K562 (cell line): Measurements from ENCODE around the gene COL4A2. TPM values are rescaled to one million over a fixed set of nuclear protein-coding genes. Genes with fewer than 3 reads are reported as not detected.

Source experiments
- ATAC-seq: fragments of 200-7000 bp; cut with Tn5 transposase; 3 replicates; pipeline ENCODE4 v1.9.1; 2020; ENCODE audit warnings: moderate library complexity
- BruUV-seq: library from RNA; stranded (reverse); fragments of 400-500 nt; replicated peaks from 2 replicates; lab custom pipeline; 2021; lab: Mats Ljungman, UMichigan
- CTCF ChIA-PET: fragments of 300-600 bp; formaldehyde crosslinking; extraction: SDS; loops from one replicate; lab custom pipeline; 2021; ENCODE audit warnings: low intra/inter-chr PET ratio; lab: Yijun Ruan, JAX
- POLR2A ChIA-PET: fragments of 300-600, 350-650 bp; sonication (Branson Sonifier 250); formaldehyde crosslinking; extraction: SDS; loops from one replicate; lab custom pipeline; 2021; ENCODE audit warnings: antibody characterized with exemption, inconsistent platforms; lab: Yijun Ruan, JAX
- DNase-seq, 4 experiments: peaks; one replicate each; pipeline versions ENCODE4 v3.0.0 to v3.0.0-alpha.2; 2011 to 2018; ENCODE audit warnings: low spot score in 3 of 4, mixed read lengths in 3 of 4; ENCODE audit errors: extremely low read depth in 1 of 4
- FAIRE-seq: peaks from 2 replicates; lab custom pipeline; 2011; peaks lifted over from hg19 to GRCh38; lab: Jason Lieb, UNC
- H2AFZ ChIP-seq: 2 replicates; pipeline ENCODE4 v1.6.0; 2011; ENCODE audit warnings: low read depth, low read length, control low read depth, inconsistent platforms
- H3K27ac ChIP-seq: fragments of 200-600 bp; 3 replicates; pipeline ENCODE4 v1.8.0; 2011; ENCODE audit warnings: low read depth, mild to moderate bottlenecking, control low read depth, inconsistent platforms, low read length, moderate library complexity, mixed read lengths; ENCODE audit errors: extremely low read depth
- H3K27me3 ChIP-seq, 2 experiments: fragments of 300-600 bp in 1 of 2; 2 replicates in 1 of 2; 3 replicates in 1 of 2; pipeline versions ENCODE4 v1.6.0 to v1.8.0; 2011; ENCODE audit warnings: inconsistent platforms in 2 of 2, low read length in 2 of 2, mild to moderate bottlenecking in 1 of 2, mixed read lengths in 1 of 2, moderate library complexity in 1 of 2; ENCODE audit not compliant: control insufficient read depth in 2 of 2, insufficient read depth in 2 of 2
- H3K36me3 ChIP-seq: fragments of 300-600 bp; 3 replicates; pipeline ENCODE4 v1.8.0; 2011; ENCODE audit warnings: mild to moderate bottlenecking, low read length, inconsistent platforms; ENCODE audit not compliant: control insufficient read depth, insufficient read depth
- H3K4me1 ChIP-seq, 2 experiments: fragments of 200-600 bp in 1 of 2; replicated peaks in 1 of 2; 2 replicates in 1 of 2; 3 replicates in 1 of 2; pipeline versions ENCODE4 v1.5.1 to v1.8.0; 2011; ENCODE audit warnings: inconsistent platforms in 2 of 2, low read length in 2 of 2, mild to moderate bottlenecking in 1 of 2, mixed read lengths in 1 of 2, moderate library complexity in 1 of 2; ENCODE audit not compliant: control insufficient read depth in 2 of 2, insufficient read depth in 2 of 2
- H3K4me2 ChIP-seq: 2 replicates; pipeline ENCODE4 v1.6.1; 2011; ENCODE audit warnings: low read length, control low read depth, inconsistent platforms, mixed read lengths; ENCODE audit not compliant: insufficient read depth
- H3K4me3 ChIP-seq: fragments of 200-600 bp; sonication (generic), shearing (Covaris generic); 2 replicates; pipeline ENCODE4 v1.5.1; 2016; ENCODE audit warnings: control low read depth, inconsistent platforms
- H3K79me2 ChIP-seq: fragments of 200-600 bp; 3 replicates; pipeline ENCODE4 v1.8.0; 2011; ENCODE audit warnings: low read length, inconsistent platforms; ENCODE audit not compliant: control insufficient read depth, insufficient read depth
- H3K9ac ChIP-seq, 2 experiments: 2 replicates each; pipeline versions ENCODE4 v1.6.0 to v1.6.1; 2011; ENCODE audit warnings: low read depth in 2 of 2, low read length in 2 of 2, control low read depth in 1 of 2, inconsistent platforms in 1 of 2, mild to moderate bottlenecking in 1 of 2, mixed read lengths in 1 of 2; ENCODE audit not compliant: insufficient read depth in 1 of 2
- H3K9me1 ChIP-seq: one replicate; pipeline ENCODE4 v1.6.0; 2011; ENCODE audit warnings: inconsistent platforms, mild to moderate bottlenecking, low read length, moderate library complexity; ENCODE audit not compliant: control insufficient read depth, insufficient read depth
- H3K9me3 ChIP-seq: replicated peaks from 2 replicates; pipeline ENCODE4 v1.5.1; 2011; ENCODE audit warnings: low read depth, low read length, inconsistent platforms; ENCODE audit not compliant: control insufficient read depth, insufficient read depth
- H4K20me1 ChIP-seq: replicated peaks from 2 replicates; pipeline ENCODE4 v1.6.1; 2011; ENCODE audit warnings: low read length, inconsistent platforms, mixed read lengths; ENCODE audit not compliant: control insufficient read depth, insufficient read depth
- NCOA2 ChIP-seq, 2 experiments: fragments of 450-650 bp; IDR thresholded peaks; 2 replicates each; pipeline ENCODE4 v1.6.1; 2018; ENCODE audit warnings: mild to moderate bottlenecking in 2 of 2, moderate library complexity in 1 of 2; ENCODE audit not compliant: partially characterized antibody in 2 of 2
- POLR3G ChIP-seq: IDR thresholded peaks from 2 replicates; pipeline ENCODE4 v1.6.1; 2011; ENCODE audit not compliant: insufficient read length, insufficient replicate concordance; ENCODE audit errors: extremely low read depth
- STAT5B ChIP-seq: fragments of 250-450 bp; sonication (Bioruptor Pico); IDR thresholded peaks from 2 replicates; pipeline ENCODE4 v1.8.0; 2021; ENCODE audit warnings: mild to moderate bottlenecking, inconsistent platforms
- ZNF282 ChIP-seq: sonication (generic); formaldehyde crosslinking; IDR thresholded peaks from 2 replicates; pipeline ENCODE4 v1.8.1; 2023; ENCODE audit warnings: missing genetic modification reagents
- WGBS: fragments of 100-300 bp; shearing (Covaris generic); methylation state at CpG from one replicate; pipeline ENCODE4 v1.1.6; 2016; ENCODE audit warnings: low coverage, mixed read lengths; ENCODE audit not compliant: insufficient coverage; ENCODE audit errors: missing lambda C conversion rate; 5-methylcytosine and 5-hydroxymethylcytosine counted together
- in situ Hi-C: fragments of 300-500 bp; cut with MboI; formaldehyde crosslinking; loops from 4 replicates; pipeline ENCODE4 v1.15.0; 2018; ENCODE audit warnings: inconsistent platforms, mixed read lengths
- intact Hi-C: fragments of 100-400 bp; cut with micrococcal nuclease; formaldehyde crosslinking; loops from 2 replicates; pipeline ENCODE4 v1.14.2; 2022
- polyA plus RNA-seq, 8 experiments: library from polyadenylated mRNA; depleted of rRNA in 4 of 8; stranded (reverse) in 5 of 8; unstranded in 3 of 8; fragments of >200 nt; fragmentation: Nextera tagmentation in 2 of 8; fragmentation: Illumina TruSeq in 1 of 8; extraction: Ambion mirVana in 2 of 8; extraction: Trizol in 1 of 8; gene quantifications; 2 replicates each; pipeline versions ENCODE4 v1.2.1 to v1.2.3, GENCODE V29; 2011 to 2014; ENCODE audit warnings: inconsistent platforms in 1 of 8, missing spikeins in 1 of 8
- total RNA-seq, 7 experiments: library from RNA; depleted of rRNA in 6 of 7; stranded (reverse); fragments of >200 nt in 6 of 7; fragmentation: Illumina TruSeq in 2 of 7; extraction: Trizol in 2 of 7; gene quantifications; 2 replicates each; pipeline versions ENCODE4 v1.2.1 to v1.2.3, GENCODE V29; 2011 to 2021; ENCODE audit warnings: low replicate concordance in 1 of 7

Gene COL4A2
- total and polyA plus RNA-seq, 9 of the 15 experiments (the other 6 are each of a cell fraction or from before 2014, with no cell fraction given): 0.13 to 15.2 (median 8.1) TPM

GRCh38 chr13:110422913-110423688 lies 116.0 kb downstream of the COL4A2 start:
- H2AFZ ChIP-seq: no peak overlapping the region
- no peaks in the 10 kb centered on the region for H3K9me1 ChIP-seq
- ChIA-PET POLR2A (no interaction called here), CTCF (no interaction called here)
- no peaks in the 10 kb centered on the region for H3K9me3 ChIP-seq
- no TSS peak for BruUV-seq
- no peaks in the 10 kb centered on the region for H3K36me3 ChIP-seq
- H3K4me2 ChIP-seq: no peak overlapping the region
- no peak overlapping the region for H3K9ac ChIP-seq
- no peaks in the 10 kb centered on the region for H3K79me2 ChIP-seq
- H4K20me1 ChIP-seq: no peaks in the 10 kb centered on the region
- WGBS: 2% methylated on average over 12 of the region's 12 CpGs
- ATAC-seq: no peak
- no peak for TF ChIP-seq NCOA2 (IDR thresholded peaks at IDR 0.05; ENCODE audit: partially characterized antibody in 2 of 2)
- TF ChIP-seq STAT5B (CRISPR knock-in tag): no peak
- no peak for TF ChIP-seq POLR3G
- TF ChIP-seq ZNF282 (CRISPR knock-in tag): no peak
- TF ChIP-seq, all 486 proteins: peak for 0
- Histone ChIP-seq H3K4me1 (no peaks in the 10 kb centered on the region; a peak in 2 of 5 replicates), H3K27ac (no peak overlapping the region), H3K27me3 (peaks cover 18 to 52% of the 10 kb centered on the region in 2 experiments), H3K4me3 (no peak overlapping the region)
- intact Hi-C loops (no loop called here), in situ Hi-C loops (no loop called here)
- no peak for FAIRE-seq
- no peak for DNase-seq
